ENCODE results near the gene TSPAN8.

- TF ChIP-seq CTCF (IDR thresholded peaks at IDR 0.05) (no peak), POLR2A (IDR thresholded peaks at IDR 0.05) (no peak), POLR2AphosphoS5 (IDR thresholded peaks at IDR 0.05) (no peak), EP300 (IDR thresholded peaks at IDR 0.05) (no peak)
Observed at GRCh38 chr12:71085575-71085974, 72.2 kb downstream of the TSPAN8 start.

Measured in sigmoid colon (tissue), 4 donors.